ENCODE data around the gene MED10. TPM values are rescaled to one million over a fixed set of nuclear protein-coding genes. Genes with fewer than 3 reads are reported as not detected.

Gene MED10
- polyA plus RNA-seq, 1 of the 3 experiments (the other 2 are of a cell fraction) = 75.9 TPM

DNA sequence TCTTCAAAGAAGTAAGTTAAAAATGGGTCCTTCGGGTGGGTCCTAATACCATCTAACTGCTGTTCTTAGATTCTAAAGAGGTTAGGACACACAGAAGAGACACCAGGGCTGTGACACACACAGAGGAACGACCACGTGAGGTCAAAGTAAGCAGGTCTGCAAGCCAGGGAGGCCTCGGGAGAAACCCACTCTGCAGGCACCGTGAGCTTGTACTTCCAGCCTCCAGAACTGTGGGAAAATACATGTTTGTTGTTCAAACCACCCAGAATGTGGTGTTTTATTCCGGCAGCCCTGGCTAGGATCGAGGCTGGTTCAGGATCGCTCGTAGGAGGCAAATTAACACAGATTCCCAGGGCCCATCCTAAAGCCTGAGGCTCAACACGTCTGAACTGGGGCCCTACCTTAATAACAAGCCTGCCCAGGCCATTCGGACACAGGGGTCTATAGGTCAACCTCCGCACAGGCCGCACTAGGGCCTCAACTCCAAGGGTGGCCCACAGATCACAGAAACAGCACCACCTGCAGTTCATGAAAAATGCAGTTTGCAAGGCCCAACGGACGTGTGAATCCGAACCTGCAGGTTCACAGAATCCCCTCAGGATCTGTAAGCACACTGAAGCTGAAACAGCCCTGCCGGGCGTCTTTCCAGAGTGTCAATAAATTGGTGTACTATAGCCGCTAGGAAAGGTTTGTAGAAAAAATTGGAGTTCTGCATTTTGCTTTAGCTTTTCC, 7.1 kb downstream of the MED10 start:
- Histone ChIP-seq H3K4me1 (ENCODE audit: control insufficient read depth in 1 of 2, insufficient read depth in 2 of 2, low read depth in 1 of 2, low read length in 1 of 2) (peaks cover 0 to 9% of the 10 kb centered on the region in 2 experiments; a peak in 1 of 4 replicates), H3K36me3 (replicated peaks in 1 of 2; ENCODE audit: control insufficient read depth in 1 of 2, insufficient read depth in 2 of 2, low read length in 1 of 2) (peaks cover 53 to 89% of the 10 kb centered on the region in 2 experiments), H3K27ac (ENCODE audit: low read depth in 2 of 2, low read length in 1 of 2) (no peak overlapping the region), H3F3A (replicated peaks; ENCODE audit: insufficient read depth) (peaks cover 15% of the 10 kb centered on the region), H3K4me2 (no peak overlapping the region), H3K9ac (no peak overlapping the region), H3K9me2 (no peaks in the 10 kb centered on the region), H3K4me3 (ENCODE audit: low read depth in 2 of 2, low read length in 1 of 2) (no peak overlapping the region), H4K20me1 (ENCODE audit: insufficient read depth) (peaks cover 7% of the 10 kb centered on the region), H3K27me3 (ENCODE audit: insufficient read depth) (no peaks in the 10 kb centered on the region), H3K79me2 (ENCODE audit: insufficient read depth) (peaks cover 34% of the 10 kb centered on the region), H3K9me3 (no peaks in the 10 kb centered on the region), H2AFZ (ENCODE audit: low read depth) (no peak overlapping the region)
- no peak for DNase-seq
- 95% methylated on average over 18 of the region's 19 CpGs for WGBS (ENCODE audit: low lambda C conversion rate)
- ChIA-PET CTCF (no interaction called here), POLR2A (no interaction called here)
- TF ChIP-seq FOXJ3 (CRISPR knock-in tag; IDR thresholded peaks at IDR 0.05) = no peak

DNA sequence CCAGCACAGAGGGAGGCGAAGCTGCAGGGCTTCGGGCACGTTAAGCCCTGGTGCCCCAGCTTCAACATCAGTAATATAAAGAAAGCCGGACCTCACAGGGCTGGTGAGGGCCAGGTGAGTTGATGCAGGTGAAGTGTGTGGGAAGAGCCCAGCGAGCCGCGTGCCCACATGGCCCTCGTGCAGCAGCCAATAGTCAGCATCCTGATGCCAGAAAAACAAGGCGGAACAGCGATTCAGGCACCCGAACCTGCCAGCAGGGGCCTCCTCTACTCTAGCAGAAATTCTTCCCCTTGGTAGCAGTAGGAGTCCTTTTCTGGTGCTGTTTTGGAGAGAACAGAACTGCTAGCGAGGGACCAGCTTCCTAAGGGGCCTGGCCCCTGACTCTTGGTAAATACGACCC, 7.8 kb downstream of the MED10 start:
- no peak for DNase-seq
- H3K36me3 ChIP-seq (replicated peaks in 1 of 2; ENCODE audit: control insufficient read depth in 1 of 2, insufficient read depth in 2 of 2, low read length in 1 of 2) = peaks cover 47 to 84% of the 10 kb centered on the region in 2 experiments
- H4K20me1 ChIP-seq (ENCODE audit: insufficient read depth) = peaks cover under 1% of the 10 kb centered on the region; the same call in 1 of the 2 replicates
- 94% methylated on average over 11 of the region's 13 CpGs for WGBS (ENCODE audit: low lambda C conversion rate)
- no peaks in the 10 kb centered on the region for H3K27me3 ChIP-seq (ENCODE audit: insufficient read depth)
- no peak overlapping the region for H2AFZ ChIP-seq (ENCODE audit: low read depth)
- no peak overlapping the region for H3K4me3 ChIP-seq (ENCODE audit: low read depth in 2 of 2, low read length in 1 of 2)
- peaks cover 27% of the 10 kb centered on the region for H3K79me2 ChIP-seq (ENCODE audit: insufficient read depth)
- H3K4me2 ChIP-seq = no peak overlapping the region
- H3K4me1 ChIP-seq (ENCODE audit: control insufficient read depth in 1 of 2, insufficient read depth in 2 of 2, low read depth in 1 of 2, low read length in 1 of 2) = peaks cover 0 to 2% of the 10 kb centered on the region in 2 experiments; a peak in 1 of 4 replicates
- H3K9me3 ChIP-seq = no peaks in the 10 kb centered on the region
- H3F3A ChIP-seq (replicated peaks; ENCODE audit: insufficient read depth) = peaks cover 15% of the 10 kb centered on the region
- H3K9me2 ChIP-seq = no peaks in the 10 kb centered on the region
- no peak overlapping the region for H3K9ac ChIP-seq
- TF ChIP-seq MAX (IDR thresholded peaks at IDR 0.05; ENCODE audit: low read depth) (no peak), FOSL2 (IDR thresholded peaks at IDR 0.05; ENCODE audit: borderline replicate concordance, low read depth) (no peak), USF2 (IDR thresholded peaks at IDR 0.05; ENCODE audit: borderline replicate concordance, low read depth, low read length) (no peak), NRF1 (IDR thresholded peaks at IDR 0.05; ENCODE audit: low read depth, low read length) (no peak), RXRA (IDR thresholded peaks at IDR 0.05; ENCODE audit: borderline replicate concordance, low read depth) (no peak), ELF1 (IDR thresholded peaks at IDR 0.05) (no peak), EP300 (IDR thresholded peaks at IDR 0.05; ENCODE audit: borderline replicate concordance in 1 of 2, low read depth in 1 of 2, low read length in 1 of 2) (no peak), FOXM1 (IDR thresholded peaks at IDR 0.05; ENCODE audit: low read depth) (no peak), POLR2AphosphoS5 (IDR thresholded peaks at IDR 0.05; ENCODE audit: low read depth, low read length) (no peak), GATA2 (CRISPR knock-in tag; IDR thresholded peaks at IDR 0.05) (no peak), SMC3 (IDR thresholded peaks at IDR 0.05; ENCODE audit: low read depth, low read length) (no peak), FOXJ3 (CRISPR knock-in tag; IDR thresholded peaks at IDR 0.05) (no peak), RAD21 (IDR thresholded peaks at IDR 0.05; ENCODE audit: low read length) (no peak), GABPA (IDR thresholded peaks at IDR 0.05; ENCODE audit: low read depth) (no peak), IRF3 (IDR thresholded peaks at IDR 0.05; ENCODE audit: low read depth, low read length) (no peak)
- CTCF ChIA-PET = interaction anchor here (1.3 kb wide), 1 partner anchor 203 kb away, joined by 3 read pairs; no protein-coding TSS in a partner anchor
- H3K27ac ChIP-seq (ENCODE audit: low read depth in 2 of 2, low read length in 1 of 2) = no peak overlapping the region
- POLR2A ChIA-PET = no interaction called here

Data from SK-N-SH (cell line).